Fibroblast of mammary gland (primary cell): ENCODE data around the gene PTDSS2.

Source experiments
- DNase-seq: peaks from one replicate; pipeline ENCODE4 v3.0.0-alpha.2; 2010; ENCODE audit warnings: low read depth
- H3K4me3 ChIP-seq: 2 replicates; pipeline ENCODE4 v1.5.1; 2011; ENCODE audit warnings: low read depth, mild to moderate bottlenecking, low read length, moderate library complexity; ENCODE audit not compliant: control insufficient read depth
- CTCF ChIP-seq: conservative IDR thresholded peaks from 2 replicates; pipeline ENCODE4 v1.5.1; 2011; ENCODE audit warnings: low read depth, low read length, inconsistent platforms; ENCODE audit not compliant: control insufficient read depth, insufficient read depth

PTDSS2 gene

GRCh38 chr11:474914-475506, 24.9 kb downstream of the PTDSS2 start:
- no peak for TF ChIP-seq CTCF
- H3K4me3 ChIP-seq: no peak overlapping the region

GRCh38 chr11:475941-476340, 25.9 kb downstream of the PTDSS2 start:
- DNase-seq: no peak
- H3K4me3 ChIP-seq: no peak overlapping the region
- TF ChIP-seq CTCF: no peak

More at GRCh38 chr11:474914-475506, 24.9 kb downstream of the PTDSS2 start:
- no peak for DNase-seq

DNA sequence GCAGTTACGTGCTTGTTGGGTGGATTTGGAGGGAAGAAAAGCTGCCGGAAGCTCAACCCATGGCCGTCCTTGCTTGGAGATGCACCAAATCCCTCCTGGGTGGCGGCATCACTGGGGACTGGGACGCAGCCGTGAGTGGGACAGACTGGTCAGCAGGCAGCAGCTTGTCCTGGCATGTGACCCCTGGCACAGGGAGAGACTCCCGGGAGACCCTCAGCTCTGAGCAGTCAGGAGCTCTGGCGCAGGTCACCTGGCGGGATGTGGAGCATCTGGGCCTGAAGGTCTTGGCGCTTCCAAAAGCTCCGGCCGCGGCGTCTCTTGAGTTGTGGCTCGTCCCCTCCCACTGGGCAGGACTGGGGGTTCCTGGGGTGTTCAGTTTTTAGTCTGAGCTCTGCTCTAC, 26.3 kb downstream of the PTDSS2 start:
- TF ChIP-seq CTCF: no peak
- no peak for DNase-seq
- H3K4me3 ChIP-seq: no peak overlapping the region

GRCh38 chr11:477052-477715, 27.1 kb downstream of the PTDSS2 start:
- no peak for TF ChIP-seq CTCF
- DNase-seq: no peak
- no peak overlapping the region for H3K4me3 ChIP-seq

DNA sequence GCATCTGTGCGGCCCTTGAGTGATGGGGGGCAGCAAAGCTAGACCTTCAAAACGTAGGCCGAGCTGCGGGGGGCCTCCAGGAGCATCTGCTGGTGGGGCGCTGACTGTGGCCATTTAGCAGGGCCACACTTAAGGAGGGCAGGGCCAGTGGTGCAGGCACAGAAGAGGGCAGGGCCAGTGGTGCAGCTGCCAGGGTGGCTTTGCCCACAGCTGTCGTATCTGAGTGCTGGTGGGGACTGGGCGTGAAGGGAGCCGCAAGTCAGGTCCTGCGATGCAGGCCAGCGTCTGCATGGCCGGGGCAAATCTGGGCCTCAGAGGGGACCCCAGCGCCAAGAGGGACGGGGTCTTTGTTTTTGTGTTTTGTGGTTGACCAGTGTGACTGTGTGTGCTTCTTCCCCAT, 29.2 kb downstream of the PTDSS2 start:
- H3K4me3 ChIP-seq: no peak overlapping the region
- no peak for DNase-seq
- no peak for TF ChIP-seq CTCF

GRCh38 chr11:484616-485015, 34.5 kb downstream of the PTDSS2 start:
- H3K4me3 ChIP-seq: no peak overlapping the region
- no peak for TF ChIP-seq CTCF
- no peak for DNase-seq
